Measurements from ENCODE around the gene PGLYRP1. TPM values are rescaled to one million over a fixed set of nuclear protein-coding genes. Genes with fewer than 3 reads are reported as not detected.

Gene PGLYRP1
- total RNA-seq, 3 donors from 2014 or later, result not detected

- Histone ChIP-seq H3K27me3 (peaks cover 0 to 3% of the 10 kb centered on the region in 2 donors), H3K4me1 (no peaks in the 10 kb centered on the region)
Measured at GRCh38 chr19:45985321-45985720, 37.5 kb downstream of the PGLYRP1 start.

GRCh38 chr19:45981350-45981749 lies 41.5 kb downstream of the PGLYRP1 start:
- no peaks in the 10 kb centered on the region for H3K4me1 ChIP-seq
- TF ChIP-seq CTCF (IDR thresholded peaks at IDR 0.05), result no peak
- no peak for TF ChIP-seq POLR2A (IDR thresholded peaks at IDR 0.05)
- TF ChIP-seq POLR2AphosphoS5 (IDR thresholded peaks at IDR 0.05), result no peak
- no peaks in the 10 kb centered on the region for H3K36me3 ChIP-seq
- H3K4me3 ChIP-seq, result no peak overlapping the region
- intact Hi-C loops (cut with DNase I; ENCODE audit: low total_unique reads), result no loop called here
- H3K27ac ChIP-seq, result no peak overlapping the region
- H3K27me3 ChIP-seq, result peaks cover 0 to 5% of the 10 kb centered on the region in 2 donors
- no peak for DNase-seq (ENCODE audit: low spot score in 2 of 2)
- H3K9me3 ChIP-seq, result no peaks in the 10 kb centered on the region

More at GRCh38 chr19:45985321-45985720, 37.5 kb downstream of the PGLYRP1 start:
- Histone ChIP-seq H3K36me3 (no peaks in the 10 kb centered on the region), H3K9me3 (no peaks in the 10 kb centered on the region), H3K4me3 (no peak overlapping the region), H3K27ac (no peak overlapping the region)
- no peak for DNase-seq (ENCODE audit: low spot score in 2 of 2)
- intact Hi-C loops (cut with DNase I; ENCODE audit: low total_unique reads), result no loop called here
- TF ChIP-seq POLR2A (IDR thresholded peaks at IDR 0.05) (no peak), POLR2AphosphoS5 (IDR thresholded peaks at IDR 0.05) (no peak), CTCF (IDR thresholded peaks at IDR 0.05) (no peak)

- intact Hi-C loops (cut with DNase I; ENCODE audit: low total_unique reads), result no loop called here
- Histone ChIP-seq H3K4me3 (no peak overlapping the region), H3K4me1 (no peaks in the 10 kb centered on the region), H3K36me3 (no peaks in the 10 kb centered on the region), H3K9me3 (no peaks in the 10 kb centered on the region), H3K27me3 (peaks cover 3 to 29% of the 10 kb centered on the region in 2 donors), H3K27ac (no peak overlapping the region)
- no peak for TF ChIP-seq POLR2A (IDR thresholded peaks at IDR 0.05)
- TF ChIP-seq POLR2AphosphoS5 (IDR thresholded peaks at IDR 0.05), result no peak
- TF ChIP-seq CTCF (IDR thresholded peaks at IDR 0.05), result no peak
- no peak for DNase-seq (ENCODE audit: low spot score in 2 of 2)
Measured at GRCh38 chr19:45978156-45978555, 44.7 kb downstream of the PGLYRP1 start.

- peaks cover 3 to 45% of the 10 kb centered on the region in 2 donors for H3K27me3 ChIP-seq
- no peak overlapping the region for H3K4me3 ChIP-seq
- H3K9me3 ChIP-seq, result no peaks in the 10 kb centered on the region
- no peaks in the 10 kb centered on the region for H3K36me3 ChIP-seq
- no peak overlapping the region for H3K27ac ChIP-seq
- no peak for DNase-seq (ENCODE audit: low spot score in 2 of 2)
- H3K4me1 ChIP-seq, result no peaks in the 10 kb centered on the region
- intact Hi-C loops (cut with DNase I; ENCODE audit: low total_unique reads), result no loop called here
- TF ChIP-seq POLR2A (IDR thresholded peaks at IDR 0.05), result no peak
- TF ChIP-seq CTCF (IDR thresholded peaks at IDR 0.05), result no peak
- TF ChIP-seq POLR2AphosphoS5 (IDR thresholded peaks at IDR 0.05), result no peak
Measured at GRCh38 chr19:45976178-45976577, 46.7 kb downstream of the PGLYRP1 start.

- no peak overlapping the region for H3K27ac ChIP-seq
- no peak overlapping the region for H3K4me3 ChIP-seq
- intact Hi-C loops (cut with DNase I; ENCODE audit: low total_unique reads), result no loop called here
- TF ChIP-seq POLR2AphosphoS5 (IDR thresholded peaks at IDR 0.05), result no peak
- no peak for TF ChIP-seq CTCF (IDR thresholded peaks at IDR 0.05)
- TF ChIP-seq POLR2A (IDR thresholded peaks at IDR 0.05), result no peak
- H3K36me3 ChIP-seq, result no peaks in the 10 kb centered on the region
- H3K9me3 ChIP-seq, result no peaks in the 10 kb centered on the region
- H3K4me1 ChIP-seq, result no peaks in the 10 kb centered on the region
- DNase-seq (ENCODE audit: low spot score in 2 of 2), result no peak
- peaks cover 3 to 50% of the 10 kb centered on the region in 2 donors for H3K27me3 ChIP-seq
Measured at GRCh38 chr19:45975306-45976070, 47.4 kb downstream of the PGLYRP1 start.
